ENCODE results near the gene PTPRN2.

The PTPRN2 gene

GRCh38 chr7:158013085-158013668 is 574.4 kb downstream of the PTPRN2 start:
- ChIA-PET POLR2A (no interaction called here), CTCF (no interaction called here)
- TF ChIP-seq CTCF (IDR thresholded peaks at IDR 0.05; ENCODE audit: insufficient read depth, low read length, missing control alignments), result no peak
- no peak overlapping the region for H3K4me3 ChIP-seq (ENCODE audit: low read depth, low read length)
- no peak for DNase-seq (ENCODE audit: low read depth, low spot score)

- TF ChIP-seq CTCF (IDR thresholded peaks at IDR 0.05; ENCODE audit: insufficient read depth, low read length, missing control alignments), result no peak
- POLR2A ChIA-PET, result no interaction called here
- CTCF ChIA-PET, result no interaction called here
- no peak overlapping the region for H3K4me3 ChIP-seq (ENCODE audit: low read depth, low read length)
- DNase-seq (ENCODE audit: low read depth, low spot score), result no peak
Observed at GRCh38 chr7:158011941-158012340, 575.7 kb downstream of the PTPRN2 start.

GRCh38 chr7:158010961-158011693 is 576.5 kb downstream of the PTPRN2 start:
- H3K4me3 ChIP-seq (ENCODE audit: low read depth, low read length), result no peak overlapping the region
- CTCF ChIA-PET, result no interaction called here
- DNase-seq (ENCODE audit: low read depth, low spot score), result no peak
- TF ChIP-seq CTCF (IDR thresholded peaks at IDR 0.05; ENCODE audit: insufficient read depth, low read length, missing control alignments), result no peak
- POLR2A ChIA-PET, result no interaction called here

GRCh38 chr7:158009886-158010285 is 577.7 kb downstream of the PTPRN2 start:
- CTCF ChIA-PET, result no interaction called here

GRCh38 chr7:158008267-158008666 is 579.4 kb downstream of the PTPRN2 start:
- DNase-seq (ENCODE audit: low read depth, low spot score), result no peak
- ChIA-PET POLR2A (no interaction called here), CTCF (no interaction called here)
- H3K4me3 ChIP-seq (ENCODE audit: low read depth, low read length), result no peak overlapping the region
- TF ChIP-seq CTCF (IDR thresholded peaks at IDR 0.05; ENCODE audit: insufficient read depth, low read length, missing control alignments), result no peak

More at GRCh38 chr7:158009886-158010285, 577.7 kb downstream of the PTPRN2 start:
- no peak for TF ChIP-seq CTCF (IDR thresholded peaks at IDR 0.05; ENCODE audit: insufficient read depth, low read length, missing control alignments)
- POLR2A ChIA-PET, result no interaction called here
- no peak overlapping the region for H3K4me3 ChIP-seq (ENCODE audit: low read depth, low read length)
- no peak for DNase-seq (ENCODE audit: low read depth, low spot score)

- no peak for DNase-seq (ENCODE audit: low read depth, low spot score)
- ChIA-PET CTCF (no interaction called here), POLR2A (no interaction called here)
- H3K4me3 ChIP-seq (ENCODE audit: low read depth, low read length), result no peak overlapping the region
- no peak for TF ChIP-seq CTCF (IDR thresholded peaks at IDR 0.05; ENCODE audit: insufficient read depth, low read length, missing control alignments)
Observed at GRCh38 chr7:158007697-158008257, 579.8 kb downstream of the PTPRN2 start.

Data from AG04449 (cell line).